CD8-positive, alpha-beta memory T cell (primary cell): ENCODE results near the gene ZNF764. TPM values are rescaled to one million over a fixed set of nuclear protein-coding genes. Genes with fewer than 3 reads are reported as not detected.
"Not testable (repeated sequence)": the region's sequence is repeated elsewhere in the genome, so short reads cannot be mapped to it uniquely, and the experiment has no call there.

Source experiments
- CTCF ChIA-PET: fragments of 350-600 bp; sonication (Branson Sonifier 250); formaldehyde crosslinking; loops from one replicate; lab custom pipeline; 2021; ENCODE audit warnings: antibody characterized with exemption; lab: Charles Lee
- POLR2A ChIA-PET: fragments of 350-600 bp; sonication (Branson Sonifier 250); formaldehyde crosslinking; loops from one replicate; lab custom pipeline; 2021; ENCODE audit warnings: antibody characterized with exemption; lab: Charles Lee
- DNase-seq, 5 donors: peaks; one replicate each; pipeline versions ENCODE4 v3.0.0 to v3.0.0-alpha.2; 2020 to 2022; ENCODE audit warnings: mixed read lengths in 1 of 5
- H3K27ac ChIP-seq: one replicate; pipeline ENCODE4 v1.7.0; 2013; ENCODE audit warnings: low read depth, mild to moderate bottlenecking, low read length, moderate library complexity
- H3K27me3 ChIP-seq: 2 replicates; pipeline ENCODE4 v1.7.0; 2013; ENCODE audit warnings: low read length, mild to moderate bottlenecking; ENCODE audit not compliant: insufficient read depth, poor library complexity, severe bottlenecking
- H3K36me3 ChIP-seq: 2 replicates; pipeline ENCODE4 v1.7.0; 2013; ENCODE audit warnings: mild to moderate bottlenecking, low read length, moderate library complexity; ENCODE audit not compliant: insufficient read depth
- H3K4me1 ChIP-seq: 2 replicates; pipeline ENCODE4 v1.7.0; 2013; ENCODE audit warnings: mild to moderate bottlenecking, low read length, moderate library complexity; ENCODE audit not compliant: insufficient read depth
- H3K4me3 ChIP-seq: 2 replicates; pipeline ENCODE4 v1.7.0; 2013; ENCODE audit warnings: mild to moderate bottlenecking, low read length
- H3K9me3 ChIP-seq: 2 replicates; pipeline ENCODE4 v1.7.0; 2013; ENCODE audit warnings: mild to moderate bottlenecking, low read length
- H3K27ac Mint-ChIP-seq, 8 donors: one replicate each; pipeline ENCODE4 v1.8.0; 2020 to 2021; ENCODE audit warnings: mixed read lengths in 8 of 8, mild to moderate bottlenecking in 6 of 8, inconsistent platforms in 3 of 8, moderate library complexity in 3 of 8
- H3K27me3 Mint-ChIP-seq, 2 donors: one replicate each; pipeline ENCODE4 v1.8.0; 2020 to 2021; ENCODE audit warnings: mixed read lengths in 2 of 2, mild to moderate bottlenecking in 1 of 2, moderate library complexity in 1 of 2
- H3K36me3 Mint-ChIP-seq, 3 donors: one replicate each; pipeline ENCODE4 v1.8.0; 2020 to 2021; ENCODE audit warnings: mixed read lengths in 3 of 3, inconsistent platforms in 1 of 3, mild to moderate bottlenecking in 1 of 3
- H3K4me1 Mint-ChIP-seq, 3 donors: one replicate each; pipeline ENCODE4 v1.8.0; 2020 to 2021; ENCODE audit warnings: mixed read lengths in 3 of 3, inconsistent platforms in 1 of 3, mild to moderate bottlenecking in 1 of 3
- H3K4me3 Mint-ChIP-seq, 7 donors: one replicate each; pipeline ENCODE4 v1.8.0; 2020 to 2021; ENCODE audit warnings: mixed read lengths in 7 of 7, mild to moderate bottlenecking in 6 of 7, moderate library complexity in 4 of 7, inconsistent platforms in 2 of 7
- H3K9me3 Mint-ChIP-seq, 5 donors: one replicate each; pipeline ENCODE4 v1.8.0; 2020 to 2022; ENCODE audit warnings: mixed read lengths in 5 of 5, mild to moderate bottlenecking in 3 of 5, moderate library complexity in 2 of 5, inconsistent platforms in 1 of 5
- polyA plus RNA-seq: library from polyadenylated mRNA; unstranded; fragments of 300-500 nt; fragmentation: Illumina TruSeq; gene quantifications from one replicate; pipeline ENCODE4 v1.2.3, GENCODE V29; 2021
- total RNA-seq, 2 experiments: library from RNA; stranded (reverse); gene quantifications; one replicate each; pipeline ENCODE4 v1.2.3, GENCODE V29; 2021

Gene ZNF764
- total and polyA plus RNA-seq, 3 experiments from 2014 or later = 8.9 to 15.7 (median 15.1) TPM

- Histone ChIP-seq H3K9me3 (no peaks in the 10 kb centered on the region), H3K4me3 (peak overlapping the region; percentile 50), H3K36me3 (no peaks in the 10 kb centered on the region), H3K4me1 (peaks cover 19% of the 10 kb centered on the region), H3K27ac (peak overlapping the region; percentile 31), H3K27me3 (no peaks in the 10 kb centered on the region)
- H3K9me3 Mint-ChIP-seq = no peaks in the 10 kb centered on the region
- no peak for DNase-seq
- ChIA-PET POLR2A (interaction anchor here (1.4 to 4.3 kb wide), 2 partner anchors 9 to 26 kb away, joined by 5 to 18 read pairs; partner anchors contain the start of gene ZNF747), CTCF (interaction anchor here (2.5 kb wide), 2 partner anchors 32 to 96 kb away, joined by 10 to 11 read pairs; partner anchors contain the start of genes DCTPP1 and ZNF764)
- peaks cover 14 to 28% (median 27%) of the 10 kb centered on the region in 3 donors for H3K4me1 Mint-ChIP-seq
- peak overlapping the region; percentile 83 to 92 (median 90) for H3K4me3 Mint-ChIP-seq
- H3K27ac Mint-ChIP-seq = peak overlapping the region; percentile 4 to 92 (median 83)
- no peaks in the 10 kb centered on the region for H3K27me3 Mint-ChIP-seq
- H3K36me3 Mint-ChIP-seq = peaks cover 0 to 19% (median 0%) of the 10 kb centered on the region in 3 donors
Observed at GRCh38 chr16:30525844-30526136, 32.4 kb downstream of the ZNF764 start.

- no peak overlapping the region for H3K4me3 ChIP-seq
- Mint-ChIP-seq H3K27me3 (no peaks in the 10 kb centered on the region), H3K4me1 (peaks cover 14 to 28% (median 27%) of the 10 kb centered on the region in 3 donors), H3K4me3 (peak overlapping the region in 6 of 7 donors; percentile 11 to 69 (median 47)), H3K27ac (peak overlapping the region in 3 of 8 donors; percentile 17 to 80 (median 44)), H3K9me3 (no peaks in the 10 kb centered on the region), H3K36me3 (peaks cover 0 to 24% (median 0%) of the 10 kb centered on the region in 3 donors)
- H3K27ac ChIP-seq = no peak overlapping the region
- no peaks in the 10 kb centered on the region for H3K9me3 ChIP-seq
- no peaks in the 10 kb centered on the region for H3K27me3 ChIP-seq
- CTCF ChIA-PET = interaction anchor here (0.9 to 2.5 kb wide), 7 partner anchors 9 to 97 kb away, joined by 3 to 11 read pairs (median 5); partner anchors contain the start of genes DCTPP1, ZNF747 and ZNF764
- no peak for DNase-seq
- peaks cover under 1% of the 10 kb centered on the region for H3K36me3 ChIP-seq
- H3K4me1 ChIP-seq = peaks cover 19% of the 10 kb centered on the region
- POLR2A ChIA-PET = interaction anchor here (0.5 to 4.3 kb wide), 3 partner anchors 10 to 93 kb away, joined by 4 to 18 read pairs (median 5); partner anchors contain the start of gene ZNF747
Observed at GRCh38 chr16:30524575-30525568, 33.3 kb downstream of the ZNF764 start.

GRCh38 chr16:30523768-30524574 lies 34.2 kb downstream of the ZNF764 start:
- POLR2A ChIA-PET = interaction anchor here (0.5 to 4.3 kb wide), 4 partner anchors 11 to 666 kb away, joined by 3 to 18 read pairs (median 4); partner anchors contain the start of genes DCTPP1 and ZNF747
- CTCF ChIA-PET = interaction anchor here (0.9 to 2.5 kb wide), 7 partner anchors 10 to 98 kb away, joined by 3 to 11 read pairs (median 5); partner anchors contain the start of genes DCTPP1, ZNF747 and ZNF764
- H3K36me3 ChIP-seq = peaks cover 9% of the 10 kb centered on the region
- peaks cover 19% of the 10 kb centered on the region for H3K4me1 ChIP-seq
- peak overlapping the region in 2 of 7 donors; percentile 61 to 69 for H3K4me3 Mint-ChIP-seq
- H3K36me3 Mint-ChIP-seq = peaks cover 6 to 33% (median 6%) of the 10 kb centered on the region in 3 donors
- H3K9me3 ChIP-seq = no peaks in the 10 kb centered on the region
- peak overlapping the region in 2 of 8 donors; percentile 17 to 80 for H3K27ac Mint-ChIP-seq
- H3K9me3 Mint-ChIP-seq = no peaks in the 10 kb centered on the region
- peaks cover 19 to 34% (median 32%) of the 10 kb centered on the region in 3 donors for H3K4me1 Mint-ChIP-seq
- H3K27ac ChIP-seq = no peak overlapping the region
- no peak for DNase-seq
- H3K27me3 ChIP-seq = no peaks in the 10 kb centered on the region
- H3K27me3 Mint-ChIP-seq = peaks cover 0 to 1% of the 10 kb centered on the region in 2 donors
- no peak overlapping the region for H3K4me3 ChIP-seq

- H3K36me3 Mint-ChIP-seq = peaks cover 9 to 44% (median 11%) of the 10 kb centered on the region in 3 donors
- H3K4me3 Mint-ChIP-seq = peak overlapping the region in 3 of 7 donors; percentile 22 to 64 (median 28)
- H3K27ac ChIP-seq, H3K9me3 Mint-ChIP-seq, H3K27me3 Mint-ChIP-seq, H3K9me3 ChIP-seq, H3K27me3 ChIP-seq, DNase-seq, H3K4me3 ChIP-seq: not testable (repeated sequence)
- ChIA-PET CTCF (interaction anchor here (1.2 to 1.5 kb wide), 2 partner anchors 12 to 93 kb away, joined by 3 to 5 read pairs; partner anchors contain the start of gene ZNF747), POLR2A (interaction anchor here (0.5 to 4.3 kb wide), 5 partner anchors 12 to 665 kb away, joined by 3 to 18 read pairs (median 4); partner anchors contain the start of genes DCTPP1, ZNF747 and ZNF764)
- peak overlapping the region in 3 of 8 donors; percentile 23 to 80 (median 50) for H3K27ac Mint-ChIP-seq
- H3K4me1 Mint-ChIP-seq = peaks cover 18 to 32% (median 29%) of the 10 kb centered on the region in 3 donors
- Histone ChIP-seq H3K36me3 (peaks cover 20% of the 10 kb centered on the region), H3K4me1 (peaks cover 12% of the 10 kb centered on the region)
Observed at GRCh38 chr16:30522702-30523463, 35.3 kb downstream of the ZNF764 start.

- Histone ChIP-seq H3K27ac (no peak overlapping the region), H3K36me3 (peaks cover 28% of the 10 kb centered on the region), H3K9me3 (no peaks in the 10 kb centered on the region), H3K4me1 (peaks cover 6% of the 10 kb centered on the region), H3K4me3 (no peak overlapping the region), H3K27me3 (no peaks in the 10 kb centered on the region)
- DNase-seq = no peak
- H3K27ac Mint-ChIP-seq = peak overlapping the region in 7 of 8 donors; percentile 1 to 96 (median 29)
- H3K4me3 Mint-ChIP-seq = peak overlapping the region in 1 of 7 donors; percentile 64
- H3K27me3 Mint-ChIP-seq = peaks cover 0 to 1% of the 10 kb centered on the region in 2 donors
- CTCF ChIA-PET = interaction anchor here (1.2 to 1.5 kb wide), 2 partner anchors 13 to 94 kb away, joined by 3 to 5 read pairs; partner anchors contain the start of gene ZNF747
- POLR2A ChIA-PET = interaction anchor here (0.5 to 4.3 kb wide), 5 partner anchors 12 to 92 kb away, joined by 3 to 18 read pairs (median 4); partner anchors contain the start of genes DCTPP1, ZNF747 and ZNF764
- H3K36me3 Mint-ChIP-seq = peaks cover 9 to 52% (median 11%) of the 10 kb centered on the region in 3 donors
- no peaks in the 10 kb centered on the region for H3K9me3 Mint-ChIP-seq
- H3K4me1 Mint-ChIP-seq = peaks cover 12 to 29% (median 25%) of the 10 kb centered on the region in 3 donors
Observed at GRCh38 chr16:30521873-30522641, 36.1 kb downstream of the ZNF764 start.

- no peak overlapping the region for H3K27ac ChIP-seq
- peaks cover 34% of the 10 kb centered on the region for H3K36me3 ChIP-seq
- H3K27me3 Mint-ChIP-seq = peaks cover 0 to 1% of the 10 kb centered on the region in 2 donors
- H3K9me3 ChIP-seq = no peaks in the 10 kb centered on the region
- H3K4me3 Mint-ChIP-seq = no peak overlapping the region
- peaks cover 12 to 29% (median 25%) of the 10 kb centered on the region in 3 donors for H3K4me1 Mint-ChIP-seq
- H3K9me3 Mint-ChIP-seq = no peaks in the 10 kb centered on the region
- H3K4me3 ChIP-seq = no peak overlapping the region
- H3K27ac Mint-ChIP-seq = peak overlapping the region in 1 of 8 donors; percentile 11
- no peak for DNase-seq
- H3K27me3 ChIP-seq = no peaks in the 10 kb centered on the region
- H3K36me3 Mint-ChIP-seq = peaks cover 9 to 58% (median 11%) of the 10 kb centered on the region in 3 donors
- H3K4me1 ChIP-seq = peaks cover 6% of the 10 kb centered on the region
- POLR2A ChIA-PET = interaction anchor here (4.3 kb wide), 1 partner anchor 13 kb away, joined by 18 read pairs; the partner anchor contains the start of gene ZNF747
- CTCF ChIA-PET = no interaction called here
Observed at GRCh38 chr16:30521476-30521872, 36.7 kb downstream of the ZNF764 start.
